Fibroblast of lung (primary cell): ENCODE data around the gene KIF25.

Experiments
- CTCF ChIP-seq, 2 donors: IDR thresholded peaks in 1 of 2; conservative IDR thresholded peaks in 1 of 2; 1 replicate in 1 of 2; 2 replicates in 1 of 2; pipeline ENCODE4 v1.5.1; 2011 to 2012; ENCODE audit warnings: low read length in 2 of 2, control low read depth in 1 of 2, inconsistent platforms in 1 of 2, low read depth in 1 of 2, mild to moderate bottlenecking in 1 of 2
- EZH2 ChIP-seq: IDR thresholded peaks from 2 replicates; pipeline ENCODE4 v1.5.1; 2012; ENCODE audit warnings: low read length, control low read depth, mild to moderate bottlenecking; ENCODE audit errors: missing control alignments

DNA sequence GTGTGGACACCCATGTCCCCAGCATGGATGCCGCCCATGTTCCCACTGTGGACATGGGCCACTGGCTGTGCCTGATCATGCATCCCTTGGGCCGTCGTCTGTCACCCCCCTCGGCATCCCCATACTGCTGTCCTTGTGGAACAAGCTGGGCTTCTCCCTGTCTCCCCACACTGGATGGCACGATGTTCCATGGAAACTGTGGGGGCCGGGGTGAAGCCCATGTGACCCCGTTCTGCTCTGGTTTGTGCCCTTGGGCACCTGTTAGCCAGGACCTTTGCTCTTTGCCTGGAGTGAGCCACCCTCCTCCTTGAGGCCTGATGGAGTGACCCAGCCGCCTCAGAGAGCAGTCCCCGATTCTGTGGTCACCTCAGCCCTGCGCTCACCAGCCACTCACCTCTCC is 89.1 kb downstream of the KIF25 start:
- TF ChIP-seq CTCF (conservative IDR thresholded peaks at IDR 0.05 in 1 of 2, IDR thresholded peaks at IDR 0.05 in 1 of 2; ENCODE audit: low read depth in 1 of 2, low read length in 2 of 2) (no peak), EZH2 (no peak)
